HG02852 (cell line): Measurements from ENCODE around the gene HOXA2.

ENCODE experiments used
- ATAC-seq: cut with Tn5 transposase; IDR thresholded peaks from one replicate; pipeline ENCODE4 v1.9.1; 2021; ENCODE audit warnings: mild to moderate bottlenecking, moderate library complexity; ENCODE audit not compliant: unreplicated experiment

Gene HOXA2

DNA sequence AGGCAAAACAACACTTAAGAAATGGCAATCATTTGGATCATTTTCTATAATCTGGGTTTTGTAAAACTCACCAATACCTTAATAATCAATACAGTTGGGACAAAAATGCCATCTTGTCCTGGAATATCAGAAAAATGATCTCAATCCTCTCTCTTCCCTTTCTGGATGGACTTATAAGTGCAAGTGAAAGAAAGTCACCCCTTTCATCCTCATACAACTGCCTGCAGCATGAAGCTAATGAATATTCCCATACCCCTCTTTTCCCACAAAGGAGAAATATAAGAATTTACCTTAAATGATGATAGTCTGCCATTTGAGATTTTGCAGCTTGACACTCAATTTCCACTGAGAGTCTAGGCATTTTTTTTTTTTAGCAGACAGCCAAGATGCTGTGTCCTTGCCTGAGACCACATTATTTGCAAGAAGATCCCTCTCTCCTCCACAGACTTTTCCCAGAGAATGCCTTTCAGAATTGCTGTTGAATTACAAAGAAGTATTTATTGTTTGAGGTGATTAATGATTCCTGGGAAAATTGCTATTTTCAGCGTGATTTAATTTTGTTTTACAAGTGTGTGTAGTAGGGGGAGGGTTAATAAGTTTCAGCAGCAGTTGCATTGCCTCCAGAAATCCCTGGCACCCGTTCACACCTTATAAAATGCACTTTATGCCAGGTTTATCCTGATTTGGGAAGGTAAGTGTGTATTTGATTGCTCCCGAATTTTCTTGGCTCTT is 24.3 kb upstream of the HOXA2 start:
- no peak for ATAC-seq

DNA sequence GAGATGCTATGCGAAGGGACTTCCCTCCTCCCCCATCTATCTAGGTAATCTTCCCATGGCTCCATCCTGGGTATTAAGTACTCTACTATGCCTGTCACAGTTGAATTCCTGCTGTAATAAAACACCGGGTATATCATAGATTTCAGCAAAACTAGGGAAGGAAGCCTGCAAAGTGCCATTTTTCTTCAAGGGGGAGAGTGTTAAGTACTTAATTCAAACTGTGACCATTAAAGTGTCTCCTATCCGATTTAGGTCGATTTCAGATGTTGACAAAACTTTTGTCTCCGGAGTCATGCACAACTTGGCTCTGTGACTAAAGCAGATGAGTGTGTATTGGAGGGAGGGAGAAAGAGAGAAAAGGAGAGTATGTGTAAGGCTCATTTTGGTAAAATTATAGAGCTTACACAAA is 23.5 kb upstream of the HOXA2 start:
- ATAC-seq = no peak

DNA sequence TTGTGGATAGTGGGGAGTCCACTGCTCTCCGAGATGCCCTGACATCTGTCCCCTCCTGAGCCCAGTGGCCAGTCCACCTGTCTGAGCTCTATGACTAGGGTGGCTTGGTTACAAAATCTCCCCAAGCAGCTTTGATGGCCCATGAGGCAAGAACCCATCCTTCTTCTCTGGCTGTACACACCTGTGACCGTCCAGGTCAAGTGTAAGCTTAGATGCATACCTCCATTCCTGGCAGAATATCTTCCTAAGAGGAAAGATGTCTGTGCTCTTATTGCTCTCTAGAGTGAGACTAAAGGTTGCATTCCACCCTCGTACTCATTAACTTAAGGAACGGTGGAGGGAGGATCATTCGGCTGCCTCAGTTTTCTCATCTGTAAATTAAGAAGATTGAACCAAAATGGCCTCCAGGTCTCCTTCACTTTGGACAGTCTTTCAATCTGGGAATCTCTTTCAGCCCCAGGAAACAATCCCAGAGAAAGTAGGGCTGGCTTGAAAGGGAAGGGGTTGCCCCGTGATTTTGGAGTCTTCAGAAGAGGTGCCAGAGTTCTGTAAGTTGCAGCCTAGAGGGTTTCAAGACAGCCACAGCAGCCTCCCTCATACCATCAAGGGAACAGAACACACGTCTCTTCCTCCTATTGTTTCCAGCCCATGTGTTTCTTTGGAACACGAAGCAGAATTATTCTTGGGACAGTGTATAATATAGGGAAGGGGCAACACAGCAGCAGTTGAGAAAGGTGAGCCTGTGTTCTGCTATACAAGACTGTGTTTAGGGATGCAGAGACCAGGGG is 22.6 kb upstream of the HOXA2 start:
- no peak for ATAC-seq

DNA sequence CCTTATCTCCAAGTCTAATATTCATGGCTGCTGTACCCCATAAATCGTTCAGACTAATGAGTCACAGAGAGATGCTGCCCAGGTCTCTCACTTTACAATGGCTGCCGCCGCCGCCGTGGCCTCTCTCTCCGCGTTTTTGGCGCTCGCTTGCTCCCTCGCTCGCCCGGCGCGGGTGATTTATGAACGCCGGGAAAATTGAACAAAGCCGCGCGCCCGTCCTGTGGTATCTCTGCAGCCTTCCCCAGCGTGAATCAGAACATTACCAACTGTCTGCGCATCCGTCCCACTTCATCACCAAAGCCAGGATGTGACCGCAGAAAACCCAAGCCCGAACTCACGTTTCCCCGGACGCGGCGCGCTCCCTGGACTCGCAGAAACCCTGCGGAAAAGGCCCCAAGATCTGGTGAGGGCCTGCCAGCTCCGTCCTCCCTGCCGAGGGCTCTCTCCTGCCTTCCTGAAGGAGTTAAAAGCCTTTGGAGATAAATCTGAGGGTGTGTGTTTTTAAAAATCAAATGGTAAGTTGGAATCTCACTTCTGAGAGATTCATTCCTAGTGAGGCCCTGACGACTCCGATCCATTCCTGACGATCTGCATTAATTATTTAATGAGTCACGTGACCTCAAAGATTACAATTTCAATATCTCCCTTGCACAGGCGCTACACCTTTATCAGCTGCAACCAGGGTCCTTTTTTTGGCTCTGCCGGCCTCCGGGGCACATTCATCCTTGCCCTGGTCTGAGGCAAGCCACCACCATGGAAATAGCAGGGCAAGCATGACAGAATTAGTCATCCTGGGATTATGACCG is 21.8 kb upstream of the HOXA2 start:
- ATAC-seq = no peak

GRCh38 chr7:27123477-27124053 is 21.1 kb upstream of the HOXA2 start:
- ATAC-seq = no peak

DNA sequence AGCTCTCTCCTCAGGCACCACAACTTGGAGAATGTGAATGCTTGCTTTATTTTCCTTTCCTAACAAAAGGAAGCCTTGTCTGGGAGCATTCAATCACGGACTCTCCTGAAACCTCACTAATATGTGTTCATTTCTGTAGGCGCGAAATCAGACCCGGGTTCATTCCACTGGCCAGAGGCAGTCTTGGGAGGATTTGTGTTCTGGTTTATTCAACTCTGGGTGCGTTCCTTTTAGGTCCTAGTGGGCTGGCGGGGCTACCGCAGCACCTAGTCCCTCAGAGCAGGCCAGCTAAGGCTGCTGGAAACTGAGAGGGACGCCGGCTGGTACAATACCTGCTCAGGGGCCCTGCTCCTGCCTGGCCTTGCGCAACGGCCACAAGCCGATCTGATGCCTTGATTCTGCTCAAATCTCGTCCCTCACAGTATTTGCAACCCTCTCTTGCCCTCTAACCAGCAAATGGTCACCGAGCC is 20.6 kb upstream of the HOXA2 start:
- no peak for ATAC-seq

DNA sequence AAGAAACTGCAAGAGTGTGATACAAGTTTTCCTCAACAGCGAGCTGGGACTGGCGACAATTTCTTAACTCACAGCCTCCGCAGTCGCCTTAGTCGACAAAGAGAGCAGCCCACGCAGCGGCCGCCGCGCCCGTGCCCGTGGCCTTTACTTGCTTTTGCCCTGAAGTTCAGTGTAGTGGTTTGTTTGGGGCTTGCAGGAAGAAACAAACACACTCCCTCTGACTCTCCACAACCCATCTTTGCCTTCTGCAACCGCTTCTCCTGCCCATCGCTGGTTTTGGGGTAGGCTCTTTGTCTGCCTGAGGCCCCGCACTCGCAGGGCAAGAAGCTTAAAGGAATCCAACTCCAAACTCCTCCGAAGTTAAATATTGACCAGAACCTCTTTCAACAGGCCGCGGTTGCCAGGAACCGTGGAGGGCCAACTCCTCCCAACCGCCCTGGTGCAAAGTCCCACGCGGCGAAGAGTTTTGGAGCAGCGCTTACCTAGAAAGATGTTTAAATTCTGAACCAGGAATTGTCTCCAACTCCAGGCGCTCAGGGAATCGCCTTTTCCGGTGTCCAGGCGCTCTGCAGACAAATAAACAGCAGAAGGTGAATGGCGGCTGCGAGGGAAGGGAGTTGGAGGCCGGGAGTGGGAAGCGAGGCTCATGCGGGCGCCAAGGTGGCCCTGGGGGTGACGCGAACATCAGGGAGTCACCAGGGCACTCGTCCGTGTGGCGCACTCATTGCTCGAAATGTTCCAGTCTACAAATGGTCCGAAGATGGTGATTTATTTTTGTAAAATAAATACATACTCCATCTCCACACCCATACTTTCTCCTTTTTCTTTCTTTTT is 19.8 kb upstream of the HOXA2 start:
- no peak for ATAC-seq

GRCh38 chr7:27121684-27122076 is 19.2 kb upstream of the HOXA2 start:
- ATAC-seq = no peak

- ATAC-seq = no peak
These were observed 17.0 kb upstream of the HOXA2 start for GRCh38 chr7:27119412-27119911.

DNA sequence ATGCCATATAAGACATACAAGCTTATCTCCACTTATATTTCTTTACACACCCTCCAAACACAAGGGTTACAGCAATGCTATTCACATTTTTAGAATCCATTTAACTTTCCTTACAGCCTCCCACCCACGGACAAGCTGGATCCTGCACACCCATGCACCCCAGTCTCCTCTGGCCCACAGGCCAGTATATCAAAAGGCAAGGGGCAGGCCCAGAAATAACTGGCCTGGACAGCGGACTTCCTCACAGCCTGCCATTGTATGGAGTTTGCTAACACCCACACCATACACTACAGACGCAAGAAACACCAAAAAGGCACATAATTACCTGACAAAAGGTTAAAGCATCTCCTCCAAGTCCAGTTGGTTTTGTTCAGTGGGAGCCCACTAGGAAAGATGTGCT is 16.1 kb upstream of the HOXA2 start:
- no peak for ATAC-seq

DNA sequence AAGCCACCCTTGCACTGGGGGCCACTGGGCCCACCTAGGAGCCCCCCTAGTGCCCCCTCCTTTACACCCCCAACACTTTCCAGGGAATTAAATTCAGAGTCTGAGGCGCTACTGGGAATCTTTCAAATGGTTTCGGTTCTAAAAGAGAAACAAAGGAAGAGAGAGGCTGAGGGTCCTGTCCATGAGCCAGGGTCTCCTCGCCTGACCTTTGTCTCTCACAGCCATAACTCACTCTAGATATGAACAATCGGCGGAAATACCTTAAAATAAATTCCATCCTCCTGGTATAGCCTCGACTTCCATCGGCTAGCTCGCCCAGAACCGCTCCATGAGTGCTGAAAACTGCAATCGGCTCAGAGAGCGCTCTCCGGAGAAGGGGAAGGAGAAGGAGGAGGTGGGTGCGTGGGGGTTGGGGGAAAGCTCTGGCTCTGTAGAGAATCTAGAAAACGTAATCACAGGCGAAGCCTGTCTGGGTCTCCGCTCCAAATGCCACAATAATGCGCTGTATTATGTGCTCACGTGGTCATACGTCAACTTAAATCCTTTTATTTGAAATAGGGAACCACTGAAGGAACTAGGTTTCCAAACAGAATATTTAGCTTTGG is 15.5 kb upstream of the HOXA2 start:
- no peak for ATAC-seq

DNA sequence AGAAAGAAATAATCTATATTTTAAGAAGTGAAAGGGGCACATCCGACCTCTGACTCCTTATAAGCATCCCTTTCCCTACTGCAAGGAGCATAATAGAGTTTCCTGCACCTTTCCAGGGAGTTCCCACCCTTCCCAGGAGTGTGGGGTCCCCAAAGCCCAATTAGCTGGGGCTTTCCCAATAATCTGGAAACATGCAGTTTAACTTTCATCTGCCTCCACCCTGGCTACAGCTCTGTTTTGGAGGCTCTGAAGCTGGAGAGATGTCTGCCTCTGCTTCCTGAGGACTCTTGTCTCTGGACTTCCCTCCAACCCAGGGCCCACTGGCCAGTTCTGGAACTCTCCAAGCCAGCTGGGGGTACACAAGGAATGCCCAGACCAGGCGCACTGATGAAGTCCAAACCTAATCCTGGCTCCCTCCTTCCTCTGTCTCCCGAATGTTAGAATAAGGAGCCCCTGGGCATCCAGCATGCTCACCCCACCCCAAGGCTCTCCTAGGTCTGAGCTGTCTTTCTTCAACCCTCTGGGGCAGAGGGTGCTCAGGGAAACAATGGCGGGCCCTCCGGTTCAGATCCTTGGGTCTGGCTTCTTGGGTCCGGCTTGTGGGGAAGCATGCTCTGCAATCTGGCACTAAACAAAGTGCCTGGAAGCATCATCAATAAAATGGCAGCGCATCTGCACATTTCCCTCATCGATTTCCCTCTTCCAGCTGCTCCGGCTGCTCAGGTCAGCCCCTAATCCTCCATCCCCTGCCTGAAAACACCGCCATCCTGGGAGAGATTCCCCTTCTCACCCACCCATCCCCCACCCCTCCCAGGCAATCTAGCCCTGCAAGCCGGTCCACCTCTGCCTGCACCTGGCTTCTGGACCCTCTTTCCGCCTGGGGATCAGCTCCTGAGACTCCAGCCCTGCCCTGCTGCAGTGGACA is 14.7 kb upstream of the HOXA2 start:
- ATAC-seq = no peak

DNA sequence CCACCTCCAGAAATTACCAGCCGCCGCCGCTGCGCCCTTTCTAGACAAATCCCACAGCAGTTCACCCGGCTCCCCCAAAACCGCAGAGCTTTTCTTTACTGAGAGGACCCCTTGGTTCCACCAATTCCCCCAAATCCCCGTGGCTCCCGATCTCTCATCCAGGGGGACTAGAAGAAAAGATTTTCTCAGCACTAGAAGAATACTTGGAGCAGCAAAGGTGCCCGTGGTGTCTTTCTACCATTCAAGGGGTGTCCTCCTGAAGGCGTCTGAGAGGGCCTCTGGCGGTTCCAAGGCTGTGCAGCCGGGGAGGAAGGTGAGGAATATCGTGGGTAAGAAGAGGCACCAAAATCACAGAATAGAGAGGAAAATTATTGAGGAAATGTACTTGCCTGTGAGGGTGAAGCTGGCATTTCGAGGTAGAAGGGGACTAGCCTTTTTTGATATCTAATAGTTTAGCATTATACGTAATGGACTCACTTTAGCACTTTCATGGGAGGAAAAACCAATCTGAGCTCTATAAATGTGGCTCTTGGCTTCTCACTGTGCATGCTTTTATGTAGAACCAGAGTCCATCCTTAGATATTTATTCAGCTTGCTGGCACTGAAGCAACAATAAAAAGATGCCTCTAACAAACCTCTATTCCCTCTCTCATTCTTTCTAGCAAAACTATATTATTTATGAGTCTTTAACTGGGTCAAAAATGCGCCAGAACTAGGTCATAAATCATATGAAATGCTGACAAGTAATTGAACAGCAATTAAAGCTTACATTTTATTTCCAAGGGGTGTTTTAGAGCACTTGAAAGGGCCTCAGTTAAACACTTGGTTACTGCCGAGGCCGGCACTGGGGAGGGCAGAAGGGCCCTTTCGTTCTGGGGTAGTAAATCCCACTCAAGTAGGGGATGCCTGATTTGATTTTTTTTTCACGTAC is 13.8 kb upstream of the HOXA2 start:
- ATAC-seq = no peak

- ATAC-seq = no peak
These were observed 12.9 kb upstream of the HOXA2 start for GRCh38 chr7:27115221-27116026.

GRCh38 chr7:27114881-27115220 is 12.4 kb upstream of the HOXA2 start:
- ATAC-seq = no peak

DNA sequence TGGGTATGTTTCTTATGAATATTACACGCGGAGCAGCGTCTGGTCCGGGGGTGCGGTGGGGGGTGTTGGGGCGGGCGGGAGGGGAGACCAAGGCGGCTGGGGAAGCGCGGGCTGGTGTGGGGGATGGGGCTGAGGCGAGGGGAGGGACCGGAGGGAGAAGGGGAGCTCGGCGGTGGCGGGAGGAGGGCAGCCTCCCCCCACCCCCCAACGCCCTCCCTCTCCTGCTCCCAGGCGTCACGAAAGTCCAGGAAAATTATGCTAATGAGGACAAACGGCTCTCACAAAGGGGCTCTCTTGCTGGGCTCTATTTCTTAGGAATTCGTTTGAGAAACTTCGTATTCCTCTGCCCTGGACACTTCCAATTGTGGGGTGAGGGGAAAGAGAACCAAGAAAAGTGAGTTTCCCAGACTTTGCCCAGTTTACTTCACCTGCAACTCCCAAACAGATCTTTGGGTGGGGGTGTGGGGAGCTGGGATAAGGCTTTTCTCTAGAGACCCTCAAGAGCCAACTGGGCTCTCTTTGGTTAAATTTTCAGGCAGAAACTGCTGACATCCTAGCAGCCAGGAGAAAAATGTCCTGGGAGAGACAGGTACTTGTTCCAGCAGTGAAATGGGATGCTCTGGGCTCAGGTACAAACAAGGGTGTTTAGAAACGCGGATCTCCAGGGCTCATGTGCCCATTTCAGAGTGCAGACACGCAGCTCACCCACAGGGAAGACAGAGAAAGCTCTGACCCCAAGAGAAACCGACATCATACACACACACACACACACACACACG is 11.7 kb upstream of the HOXA2 start:
- ATAC-seq = no peak
